ENCODE measurements around the gene NOD1.

The NOD1 gene

GRCh38 chr7:30448461-30449189 is 30.0 kb downstream of the NOD1 start:
- no peak for DNase-seq (ENCODE audit: low read depth)

DNA sequence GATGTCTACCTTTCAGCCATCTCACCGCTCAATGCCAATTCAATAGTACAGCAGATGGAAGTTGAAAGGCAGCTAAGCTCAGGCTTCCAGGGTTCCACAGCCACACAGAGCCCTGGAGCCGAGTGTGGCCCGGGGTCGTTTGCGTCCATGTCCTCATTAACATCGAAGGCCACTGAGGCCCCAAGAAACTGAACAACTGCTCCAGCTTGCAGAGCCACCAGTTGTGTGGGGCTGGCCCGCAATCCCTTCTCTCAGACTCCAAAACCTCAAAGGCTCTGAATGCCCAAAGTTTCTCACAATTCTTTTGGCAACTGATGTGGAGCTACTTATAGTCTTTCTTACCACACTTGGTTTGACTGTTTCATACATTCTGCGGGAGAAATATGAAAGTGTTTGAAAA is 31.1 kb downstream of the NOD1 start:
- no peak for DNase-seq (ENCODE audit: low read depth)

DNA sequence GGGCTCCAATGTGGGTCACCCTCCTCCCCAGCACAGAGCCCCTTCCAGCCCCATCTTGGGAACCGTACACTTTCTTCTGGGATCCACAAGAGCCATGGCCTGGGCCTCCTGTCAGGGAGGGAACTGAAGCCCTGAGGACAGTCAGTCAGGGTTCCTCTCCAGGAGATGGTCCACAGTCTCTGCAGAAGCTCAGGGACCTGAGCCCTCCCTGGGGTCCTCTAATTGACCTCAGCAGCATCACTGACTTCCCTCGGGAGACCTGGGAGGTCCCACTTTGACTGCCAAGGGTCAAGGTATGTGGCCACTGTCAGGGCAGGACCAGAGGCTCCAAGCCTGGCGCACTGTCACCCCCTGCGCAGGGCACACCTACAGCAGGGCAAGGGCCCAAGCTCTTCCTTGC is 32.3 kb downstream of the NOD1 start:
- DNase-seq (ENCODE audit: low read depth) = no peak

DNA sequence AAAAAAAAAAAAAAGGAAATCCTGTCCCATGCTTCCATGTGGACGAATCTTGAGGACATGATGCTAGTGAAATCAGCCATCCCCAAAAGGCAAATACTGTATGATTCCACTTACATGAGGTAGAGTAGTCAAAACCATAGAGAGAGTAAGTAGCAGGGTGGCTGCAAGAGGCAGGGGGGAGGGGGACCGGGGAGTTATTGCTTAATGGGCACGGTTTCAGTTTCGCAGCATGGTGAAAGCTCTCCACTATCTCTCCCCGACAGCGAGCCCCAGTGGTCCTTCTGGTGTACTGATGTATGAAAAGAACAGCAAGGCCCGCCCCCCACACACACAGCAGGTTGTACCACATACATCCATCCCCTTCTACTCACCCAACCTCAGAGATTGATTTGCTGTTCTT is 32.8 kb downstream of the NOD1 start:
- DNase-seq (ENCODE audit: low read depth) = peak; percentile 21

GRCh38 chr7:30437823-30438574 is 40.6 kb downstream of the NOD1 start:
- no peak for DNase-seq (ENCODE audit: low read depth)

- DNase-seq (ENCODE audit: low read depth) = no peak
Measured at GRCh38 chr7:30436518-30436917, 42.1 kb downstream of the NOD1 start.

- DNase-seq (ENCODE audit: low read depth) = no peak
Measured at GRCh38 chr7:30436046-30436445, 42.5 kb downstream of the NOD1 start.

- DNase-seq (ENCODE audit: low read depth) = no peak
Measured at GRCh38 chr7:30434140-30434799, 44.3 kb downstream of the NOD1 start.

DNA sequence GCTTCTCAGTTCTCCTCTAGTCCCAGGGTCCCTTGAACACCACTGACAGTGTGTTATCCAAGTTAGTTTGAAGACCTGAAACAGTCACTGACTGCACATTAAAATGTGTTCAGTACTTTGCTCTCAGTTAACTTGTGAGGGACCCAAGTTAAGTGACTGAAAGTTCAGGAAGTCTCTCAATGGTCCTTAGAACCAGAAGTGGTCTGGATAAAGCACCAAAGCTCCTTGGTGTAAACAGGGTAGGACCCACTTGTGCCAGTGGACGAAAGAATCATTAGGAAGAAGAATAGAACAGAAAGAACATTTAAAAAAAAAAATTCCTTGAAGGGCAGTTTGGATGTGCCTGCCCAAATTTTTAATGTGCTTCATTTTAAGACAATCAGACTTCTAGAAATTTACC is 45.1 kb downstream of the NOD1 start:
- no peak for DNase-seq (ENCODE audit: low read depth)

DNA sequence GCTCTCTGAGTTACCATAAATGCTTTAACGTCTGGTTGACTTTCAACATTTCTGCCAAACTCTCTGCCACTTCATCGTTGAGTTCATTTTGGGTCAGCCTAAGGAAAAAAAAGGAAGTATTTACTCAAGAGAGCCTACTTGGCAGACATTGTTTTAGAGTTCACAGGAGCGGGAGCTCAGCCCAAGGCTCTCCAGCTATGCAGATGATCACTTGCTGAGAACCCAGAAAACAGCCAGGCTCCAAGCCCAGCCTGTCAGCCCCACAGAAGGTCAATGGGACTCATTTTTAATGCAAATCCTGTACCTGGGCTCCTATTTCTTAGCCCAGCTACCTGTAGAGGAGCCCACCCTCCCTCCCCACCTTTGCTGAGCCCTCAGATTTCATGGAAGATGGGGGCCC is 45.5 kb downstream of the NOD1 start:
- no peak for DNase-seq (ENCODE audit: low read depth)

GRCh38 chr7:30430777-30431176 is 47.8 kb downstream of the NOD1 start:
- DNase-seq (ENCODE audit: low read depth) = no peak

GRCh38 chr7:30430276-30430675 is 48.3 kb downstream of the NOD1 start:
- no peak for DNase-seq (ENCODE audit: low read depth)

- no peak for DNase-seq (ENCODE audit: low read depth)
Measured at GRCh38 chr7:30429156-30429530, 49.4 kb downstream of the NOD1 start.

DNA sequence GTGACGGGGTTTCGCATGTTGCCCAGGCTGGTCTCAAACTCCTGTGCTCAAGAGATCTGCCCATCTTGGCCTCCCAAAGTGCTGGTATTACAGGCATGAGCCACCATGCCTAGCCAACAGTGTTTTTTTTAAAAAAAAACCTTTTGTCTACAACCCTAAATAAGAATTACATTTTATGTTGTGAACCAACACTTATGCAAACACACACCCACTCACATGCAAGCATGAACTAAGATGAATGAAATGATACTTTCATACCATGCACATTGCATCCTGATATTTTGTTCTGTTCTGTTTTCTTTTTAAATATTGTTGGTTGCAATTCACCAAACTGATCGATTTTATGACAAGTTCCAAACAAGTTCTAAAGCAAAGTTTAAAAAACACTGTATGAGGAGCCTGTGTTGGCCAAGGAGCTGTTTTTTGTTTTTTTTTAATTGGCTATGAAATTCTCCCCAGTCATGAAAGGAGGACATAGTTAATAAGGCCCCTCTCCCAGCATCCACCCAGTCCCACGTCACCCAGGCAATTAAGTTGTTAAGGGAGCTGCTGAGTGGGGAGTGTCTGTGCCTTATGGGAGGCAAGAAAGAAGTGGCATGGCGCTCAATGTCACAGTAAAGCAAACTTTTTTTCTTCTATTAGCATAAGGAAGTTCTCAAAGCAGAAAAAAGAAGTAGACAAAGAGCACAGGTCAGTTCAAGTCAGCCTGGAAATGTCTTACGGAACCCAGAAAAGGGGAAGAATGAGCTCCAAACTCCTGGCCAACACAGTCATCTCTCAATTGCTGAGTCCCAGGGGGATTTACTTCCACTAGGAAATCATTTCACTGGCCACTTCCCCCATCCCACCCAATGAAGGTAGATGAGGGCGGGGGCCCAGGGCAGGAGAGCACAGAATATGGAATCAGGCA is 50.1 kb downstream of the NOD1 start:
- no peak for DNase-seq (ENCODE audit: low read depth)

- DNase-seq (ENCODE audit: low read depth) = no peak
Measured at GRCh38 chr7:30427296-30428070, 51.1 kb downstream of the NOD1 start.

GRCh38 chr7:30424506-30424905 is 54.1 kb downstream of the NOD1 start:
- no peak for DNase-seq (ENCODE audit: low read depth)

- no peak for DNase-seq (ENCODE audit: low read depth)
Measured at GRCh38 chr7:30423788-30424505, 54.6 kb downstream of the NOD1 start.

DNA sequence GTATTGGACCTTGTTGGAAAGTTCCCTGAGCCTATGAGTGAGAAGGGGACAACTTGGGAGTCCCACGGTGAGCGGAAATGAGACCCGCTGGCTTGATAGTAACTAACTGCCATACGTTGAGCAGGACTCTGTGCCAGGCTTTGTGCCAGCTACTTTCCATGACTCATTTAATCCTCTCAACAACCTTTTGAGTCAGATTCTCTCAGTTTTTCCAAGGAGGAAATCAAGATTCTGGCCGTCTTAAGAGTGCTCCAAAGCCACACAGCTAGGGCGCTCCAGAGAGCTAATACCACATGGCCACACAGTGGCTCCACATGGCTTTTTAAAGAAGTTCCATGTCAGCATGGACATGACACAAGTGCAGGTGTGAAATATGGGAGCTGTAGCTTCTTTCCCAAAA is 55.7 kb downstream of the NOD1 start:
- no peak for DNase-seq (ENCODE audit: low read depth)

DNA sequence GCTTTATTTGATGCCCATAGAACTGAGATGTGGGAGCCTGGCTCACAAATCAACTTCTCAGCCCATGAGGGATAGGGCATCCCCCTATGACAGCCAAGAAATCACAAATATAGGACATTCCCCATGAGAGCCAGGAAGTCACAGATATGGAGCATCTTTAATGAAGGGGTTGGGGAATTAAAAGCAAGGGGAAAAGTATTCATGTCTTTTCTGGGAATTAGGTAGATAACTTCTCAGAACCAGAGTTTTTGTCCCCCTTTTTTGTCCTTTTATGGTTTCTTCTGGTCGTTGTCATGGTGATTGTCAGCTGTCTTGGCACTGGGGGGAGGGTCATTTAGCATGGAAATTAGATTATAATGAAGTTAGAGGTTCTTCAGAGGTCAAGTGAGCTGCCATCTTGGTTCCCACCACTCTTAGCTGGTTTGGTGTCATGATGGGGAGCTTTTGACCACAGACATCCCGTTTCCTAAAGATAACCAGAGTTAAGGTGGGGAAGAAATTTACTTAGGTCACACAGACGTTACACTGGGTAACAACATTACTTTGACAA is 56.9 kb downstream of the NOD1 start:
- no peak for DNase-seq (ENCODE audit: low read depth)

DNA sequence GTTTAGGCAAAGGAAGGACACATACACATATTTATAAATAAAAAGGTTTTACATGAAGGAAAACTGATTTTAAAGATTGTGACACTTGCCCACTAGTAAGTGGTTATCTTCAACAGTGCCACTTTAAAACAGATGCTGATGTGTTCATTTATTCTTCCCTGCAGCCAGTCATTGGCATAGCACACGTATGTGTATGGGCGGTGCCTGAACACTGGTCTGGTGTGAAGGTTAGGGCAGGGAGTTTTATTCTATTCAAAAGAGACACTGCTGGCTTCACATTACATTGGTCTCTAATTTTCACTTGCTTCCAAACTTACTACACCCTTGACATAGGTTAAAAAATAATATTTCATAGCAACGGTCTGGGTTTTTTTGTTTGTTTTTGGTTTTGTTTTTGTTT is 57.9 kb downstream of the NOD1 start:
- no peak for DNase-seq (ENCODE audit: low read depth)
